CD4-positive, alpha-beta T cell treated with Interleukin-2 at 100 ng/mL for 4 hours (primary cell): ENCODE results near the gene SLC15A1.

Source experiments
- DNase-seq: peaks from one replicate; pipeline ENCODE4 v3.0.0-alpha.2; 2020; ENCODE audit warnings: low spot score

Gene SLC15A1

GRCh38 chr13:98697791-98698190 is 54.7 kb downstream of the SLC15A1 start:
- DNase-seq, result no peak

DNA sequence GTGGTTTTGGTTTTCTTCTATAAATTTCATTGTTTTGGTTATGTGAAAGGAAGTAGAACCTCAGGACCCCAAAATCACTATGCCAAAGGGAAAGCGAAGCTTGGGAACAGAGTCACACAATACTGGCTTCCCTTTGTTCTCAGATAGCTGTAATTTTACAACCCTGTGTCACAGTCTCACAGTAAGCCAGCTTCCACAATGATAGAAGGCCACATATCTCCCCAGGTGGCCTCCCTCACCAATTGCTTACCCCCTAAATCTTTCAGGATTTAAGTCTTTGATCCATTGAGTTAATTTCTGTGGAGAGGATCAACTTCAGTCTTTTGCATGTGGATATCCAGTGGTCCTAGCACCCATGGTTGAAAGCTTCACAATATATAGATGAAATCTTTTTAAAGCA is 58.7 kb downstream of the SLC15A1 start:
- DNase-seq, result no peak

DNA sequence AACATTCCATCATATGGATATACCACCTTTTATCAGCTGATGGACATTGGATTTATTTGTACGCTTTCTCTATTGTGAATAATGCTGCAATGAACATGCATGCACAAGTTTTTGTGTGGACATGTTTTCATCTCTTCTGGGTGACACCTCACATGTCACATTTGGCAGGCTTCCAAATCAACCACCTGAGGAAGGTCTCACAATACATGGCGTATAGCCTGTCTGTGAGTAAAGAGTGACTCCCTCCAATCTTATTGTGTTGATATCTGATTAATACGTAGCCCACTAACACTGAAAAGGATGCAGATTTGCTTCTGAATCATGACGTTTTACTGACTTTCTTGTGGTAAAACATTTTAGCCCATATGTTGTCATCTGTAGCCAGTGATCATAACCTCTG is 61.1 kb downstream of the SLC15A1 start:
- DNase-seq, result no peak

DNA sequence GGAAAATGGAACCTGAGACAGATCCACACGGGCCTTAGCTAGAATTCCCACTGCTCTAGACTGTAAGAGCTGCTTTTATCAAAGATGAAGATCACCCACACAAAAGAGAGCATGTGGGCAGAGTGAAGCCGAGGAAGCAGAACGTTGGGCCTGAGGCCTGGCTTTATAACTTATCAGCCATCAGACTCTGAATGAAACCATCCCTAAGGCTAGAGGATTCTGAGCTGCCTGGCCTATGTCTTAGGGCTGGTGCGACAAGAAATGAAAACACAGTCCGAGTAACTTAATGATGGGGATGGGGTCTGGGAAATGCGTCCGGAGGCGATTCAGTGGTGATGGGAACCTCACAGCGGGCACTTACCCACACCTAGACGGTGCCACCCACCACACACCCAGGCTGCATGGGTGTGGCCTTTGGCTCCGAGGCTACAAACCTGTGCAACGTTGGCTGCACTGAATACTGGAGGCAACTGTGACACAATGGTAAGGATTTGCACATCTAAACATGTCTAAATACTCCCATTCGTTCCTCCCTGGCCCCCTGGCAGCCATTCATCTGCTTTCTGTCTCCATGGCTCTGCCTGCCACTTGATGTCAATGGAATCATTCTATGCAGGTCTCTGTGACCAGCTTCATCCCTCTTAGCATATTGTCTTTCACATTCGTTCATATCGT is 62.0 kb downstream of the SLC15A1 start:
- no peak for DNase-seq

- DNase-seq, result no peak
Observed at GRCh38 chr13:98689347-98689968, 63.0 kb downstream of the SLC15A1 start.

- no peak for DNase-seq
Observed at GRCh38 chr13:98688373-98688772, 64.1 kb downstream of the SLC15A1 start.

DNA sequence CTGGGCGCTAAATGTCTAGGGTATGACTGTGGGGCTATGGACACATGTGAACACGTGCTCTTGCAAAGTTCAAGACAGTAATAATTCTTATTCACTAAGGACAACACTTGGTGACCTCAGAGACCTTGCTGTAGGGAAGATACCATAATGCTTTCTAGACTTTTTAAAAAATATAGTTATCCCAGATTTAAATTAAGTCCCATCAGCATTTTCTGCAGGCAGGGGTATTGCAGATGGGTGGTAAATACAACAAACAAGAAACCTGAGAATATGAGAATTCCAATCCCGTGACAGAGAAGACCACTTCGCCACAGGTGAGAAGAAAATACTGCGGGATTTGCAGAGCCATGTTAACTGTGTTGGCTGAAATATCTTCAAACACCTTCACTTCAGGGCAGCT is 65.2 kb downstream of the SLC15A1 start:
- DNase-seq, result no peak

- DNase-seq, result no peak
Observed at GRCh38 chr13:98686270-98686669, 66.2 kb downstream of the SLC15A1 start.

DNA sequence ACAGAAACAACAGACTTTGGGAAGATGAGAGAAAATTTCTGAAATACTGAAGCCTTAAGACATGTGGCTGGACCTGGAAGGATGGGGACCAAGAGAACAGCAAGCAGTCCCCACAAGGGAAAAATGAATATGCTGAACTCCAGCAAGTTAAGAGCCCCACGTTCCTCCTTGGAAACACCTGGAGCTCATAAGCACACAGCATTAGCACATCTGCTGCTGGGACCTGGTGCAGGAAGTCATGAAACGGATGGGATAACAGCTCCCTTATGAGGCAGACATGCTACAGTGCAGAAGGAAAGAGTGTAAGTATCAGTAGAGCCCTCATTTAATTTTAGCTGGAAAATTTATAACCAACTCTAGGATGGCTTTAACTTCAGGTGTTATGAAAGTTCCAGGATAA is 67.3 kb downstream of the SLC15A1 start:
- no peak for DNase-seq

GRCh38 chr13:98681049-98681448 is 71.4 kb downstream of the SLC15A1 start:
- DNase-seq, result no peak

DNA sequence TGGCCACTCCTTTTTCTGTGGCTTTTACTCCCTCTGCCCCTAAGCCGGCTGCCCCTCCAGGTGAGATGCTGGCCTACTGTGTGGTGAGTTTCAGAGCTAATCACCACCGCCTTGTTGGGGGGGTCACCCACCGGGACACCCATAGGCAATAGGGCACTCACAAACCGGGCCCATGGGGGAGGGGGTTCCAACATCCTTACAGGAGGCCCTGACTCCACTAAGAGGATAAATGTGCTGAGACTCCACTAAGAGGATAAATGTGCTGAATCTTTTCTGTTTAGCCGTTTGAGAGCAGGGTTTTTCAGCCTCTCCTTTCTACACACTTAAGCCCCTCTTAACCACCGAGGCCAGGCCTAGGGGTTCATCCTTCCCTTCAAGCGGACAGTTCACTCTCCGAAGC is 73.7 kb downstream of the SLC15A1 start:
- no peak for DNase-seq

- no peak for DNase-seq
Observed at GRCh38 chr13:98677398-98677797, 75.1 kb downstream of the SLC15A1 start.

DNA sequence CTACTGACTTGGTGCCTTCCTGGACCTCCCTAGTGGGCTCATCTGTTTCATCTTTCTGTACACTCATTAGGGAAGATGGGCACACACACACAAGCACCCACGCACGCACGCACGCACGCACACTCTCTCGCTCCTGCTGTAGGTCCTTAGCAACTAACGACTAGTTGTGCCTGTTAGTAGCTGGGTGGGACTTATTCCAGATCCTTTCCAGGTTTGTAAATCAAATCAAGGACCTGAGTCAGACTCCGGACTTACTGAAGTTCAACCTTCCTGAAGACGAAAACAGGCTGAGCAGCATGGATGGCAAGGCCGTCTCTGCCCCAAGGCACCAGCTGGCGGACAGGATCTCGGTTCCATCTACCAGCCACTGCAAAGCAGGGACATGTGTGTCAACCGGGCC is 76.2 kb downstream of the SLC15A1 start:
- DNase-seq, result no peak

- no peak for DNase-seq
Observed at GRCh38 chr13:98675837-98676236, 76.6 kb downstream of the SLC15A1 start.

DNA sequence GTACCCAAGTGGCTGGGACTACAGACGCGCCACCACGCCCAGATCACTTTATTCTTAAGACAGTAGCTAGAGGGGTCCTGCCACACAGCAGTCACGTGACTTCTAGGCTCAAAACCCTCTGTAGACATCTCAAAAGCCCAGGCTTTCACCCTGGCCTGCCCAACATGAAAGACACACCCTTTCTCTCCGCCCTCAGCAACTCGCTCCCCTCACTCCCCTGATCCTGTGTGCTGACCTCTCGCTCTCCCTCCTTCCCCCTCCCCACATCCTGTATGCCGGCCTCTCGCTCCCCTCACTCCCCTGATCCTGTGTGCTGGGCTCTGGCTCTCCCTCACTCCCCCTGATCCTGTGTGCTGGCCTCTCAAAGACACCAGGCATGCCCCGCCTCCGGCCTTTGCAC is 77.4 kb downstream of the SLC15A1 start:
- DNase-seq, result no peak

DNA sequence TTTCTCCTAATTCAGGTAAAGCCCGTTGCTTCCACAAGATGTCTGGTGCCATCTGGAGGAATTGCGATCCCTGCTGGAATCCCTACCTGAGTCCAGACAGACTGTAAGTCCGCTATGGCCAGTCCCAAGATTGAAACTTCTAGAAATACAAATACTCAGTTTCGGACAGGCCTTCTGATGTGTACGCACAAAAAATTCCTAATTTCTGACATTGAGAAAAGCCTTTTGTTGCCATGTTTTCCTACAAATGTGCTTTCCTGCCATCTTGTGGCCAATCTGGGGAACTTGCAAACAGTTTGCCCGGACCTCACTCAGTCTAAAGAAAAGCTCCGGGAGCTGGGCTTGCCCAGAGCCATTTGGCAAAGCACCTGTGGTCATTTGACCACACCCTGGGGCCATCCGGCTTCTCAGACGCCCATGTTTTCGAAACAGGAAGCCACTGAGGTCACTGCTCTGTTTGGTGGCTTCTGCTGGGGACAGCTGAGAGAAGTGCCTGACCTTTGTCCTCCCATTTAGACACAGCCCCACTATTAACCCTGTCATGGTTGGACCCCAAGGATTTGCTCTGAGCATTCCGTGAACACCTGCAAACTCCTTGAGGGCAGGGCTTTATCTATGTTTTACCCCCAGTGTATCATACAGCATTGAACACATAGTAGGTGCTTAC is 79.4 kb downstream of the SLC15A1 start:
- DNase-seq, result peak; percentile 59

DNA sequence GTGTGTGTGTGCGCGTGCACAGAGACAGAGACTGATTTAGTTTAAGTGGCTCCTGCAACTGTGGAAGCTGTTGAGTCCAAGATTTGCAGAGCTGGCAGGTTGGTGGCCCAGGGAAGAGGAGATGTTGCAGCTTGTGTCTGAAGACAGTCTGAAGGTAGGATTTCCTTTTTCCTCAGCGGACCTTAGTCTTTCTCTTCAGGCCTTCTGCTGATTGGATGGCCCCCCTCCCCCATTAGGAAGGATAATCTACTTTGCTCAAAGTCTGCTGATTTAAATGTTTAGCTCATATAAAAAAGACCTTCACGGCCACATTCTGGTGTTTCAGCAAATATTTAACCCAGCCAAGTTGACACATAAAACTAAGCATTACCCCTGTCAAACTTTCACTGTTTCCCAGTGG is 84.3 kb downstream of the SLC15A1 start:
- DNase-seq, result no peak

DNA sequence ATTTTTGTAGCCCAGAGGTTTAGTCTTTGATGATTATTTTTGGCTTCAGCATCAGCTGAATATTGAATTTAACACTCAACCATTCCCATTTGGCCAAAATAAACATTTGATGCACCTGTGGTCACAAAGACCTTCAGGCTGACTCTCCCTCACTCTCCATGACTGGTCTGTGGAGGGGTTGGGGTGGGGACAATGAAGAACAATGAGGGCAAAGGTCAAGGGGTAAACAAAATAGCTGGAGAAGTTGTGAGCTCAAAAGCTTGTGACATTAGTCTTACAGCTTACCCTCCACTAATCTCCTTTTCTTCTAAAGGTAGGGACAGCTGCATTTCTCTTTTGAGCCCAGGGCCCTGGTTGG is 86.9 kb downstream of the SLC15A1 start:
- no peak for DNase-seq

DNA sequence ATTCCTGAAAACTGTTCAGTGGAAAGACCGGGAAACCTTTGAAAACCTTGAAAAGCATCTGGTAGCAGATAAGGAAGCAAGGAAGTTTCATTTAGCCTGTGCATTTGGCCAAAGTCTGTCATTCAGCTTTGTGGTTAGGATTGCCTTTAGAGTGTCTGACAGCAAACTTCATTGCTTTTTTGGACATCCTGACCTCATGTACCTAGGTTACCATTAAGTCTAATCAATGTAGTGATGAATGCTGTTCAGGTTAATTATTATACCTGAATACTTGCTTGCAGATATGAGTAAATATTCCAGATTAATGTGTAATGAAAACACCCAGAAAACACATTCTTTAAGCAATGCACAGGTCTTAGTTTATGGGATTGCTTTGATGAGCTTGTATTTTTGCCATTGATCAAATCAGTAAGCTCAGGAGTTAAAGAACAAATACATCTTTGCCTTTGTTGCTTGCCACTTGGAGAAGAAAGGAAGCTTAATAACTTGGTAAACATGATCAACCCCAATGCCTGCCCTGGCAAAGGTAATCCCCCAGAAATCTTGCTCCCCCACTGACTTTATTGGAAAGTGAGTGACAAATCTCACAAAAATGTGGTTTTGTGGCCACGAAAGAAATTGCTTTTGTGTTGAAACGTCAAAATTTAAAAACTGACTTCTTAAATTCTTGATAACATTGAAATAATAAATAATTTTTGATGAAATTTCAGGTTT is 87.4 kb downstream of the SLC15A1 start:
- DNase-seq, result no peak

DNA sequence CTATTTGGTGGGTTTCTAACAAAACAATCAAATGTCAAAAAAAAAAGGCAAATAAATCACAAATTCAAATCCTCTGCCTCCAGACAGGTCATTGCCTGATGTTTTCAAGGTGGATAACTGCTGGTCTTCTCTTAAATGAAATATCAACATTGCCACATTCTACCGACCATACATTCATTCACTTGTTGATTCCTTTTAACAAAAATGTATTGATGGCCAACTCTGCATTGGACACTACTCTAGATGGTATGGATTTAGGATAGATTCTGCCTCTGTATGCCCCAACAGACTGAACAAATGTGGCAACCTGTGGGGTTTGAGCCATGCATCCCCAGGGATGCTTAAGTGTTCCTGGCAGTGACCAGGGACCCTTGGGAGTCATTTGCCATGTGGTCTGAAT is 88.0 kb downstream of the SLC15A1 start:
- DNase-seq, result no peak

- peak; percentile 17 for DNase-seq
Observed at GRCh38 chr13:98664047-98664446, 88.4 kb downstream of the SLC15A1 start.

- DNase-seq, result no peak
Observed at GRCh38 chr13:98658131-98658530, 94.3 kb downstream of the SLC15A1 start.

- DNase-seq, result no peak
Observed at GRCh38 chr13:98657506-98658085, 94.9 kb downstream of the SLC15A1 start.
